ENCODE measurements around the gene CDK6.

The CDK6 gene

DNA sequence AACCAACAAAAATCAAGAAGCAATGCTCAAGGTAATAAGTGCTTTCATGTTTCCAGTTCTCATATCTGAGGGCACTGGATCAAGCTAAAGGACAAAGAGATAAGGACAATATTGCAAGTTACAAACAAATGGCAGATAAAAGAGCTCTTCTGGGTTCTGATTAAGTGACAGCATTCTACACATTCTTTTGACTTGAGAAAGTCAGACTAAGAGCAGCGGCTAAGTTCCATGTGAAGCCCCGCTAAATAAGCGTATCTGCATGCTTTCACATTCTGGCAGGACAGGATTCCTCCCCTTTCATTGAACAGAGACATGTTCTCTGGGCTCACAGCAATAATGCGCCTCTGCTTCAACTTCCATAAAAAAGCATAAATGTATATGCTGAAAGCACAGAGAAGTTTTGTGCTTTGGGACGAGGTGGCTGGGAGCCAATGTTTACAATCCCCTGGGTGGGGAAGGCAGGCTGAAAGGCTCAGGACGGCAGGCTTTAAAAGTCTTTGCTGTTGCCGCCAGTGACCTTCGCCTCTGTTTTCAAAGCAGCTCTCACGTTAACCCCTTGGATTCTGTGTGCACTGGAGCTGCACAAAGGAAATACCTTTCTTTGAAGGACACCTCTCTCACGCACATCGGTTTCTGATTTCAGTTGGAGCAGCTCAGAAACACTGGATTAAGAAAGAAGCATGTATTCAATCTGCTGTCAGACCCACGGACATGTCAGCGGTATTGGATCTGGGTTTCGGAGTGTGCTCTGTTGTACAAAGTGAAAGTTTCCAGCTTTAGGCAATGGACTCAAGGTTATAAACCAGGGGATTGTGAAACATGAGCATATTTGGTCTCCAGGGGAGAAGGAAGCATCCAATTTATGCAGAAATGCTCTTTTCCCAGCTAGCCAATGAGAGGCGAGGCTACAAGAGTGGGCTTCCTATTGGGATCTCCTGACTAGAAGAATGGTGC, 140.8 kb downstream of the CDK6 start:
- no peak overlapping the region for H3K4me3 ChIP-seq (ENCODE audit: low read depth, low read length)
- TF ChIP-seq, protein P1, sequence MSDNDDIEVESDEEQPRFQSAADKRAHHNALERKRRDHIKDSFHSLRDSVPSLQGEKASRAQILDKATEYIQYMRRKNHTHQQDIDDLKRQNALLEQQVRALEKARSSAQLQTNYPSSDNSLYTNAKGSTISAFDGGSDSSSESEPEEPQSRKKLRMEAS (IDR thresholded peaks at IDR 0.05; ENCODE audit: low read depth, low read length), result no peak
- TF ChIP-seq MYC (IDR thresholded peaks at IDR 0.05; ENCODE audit: low read depth, low read length) (no peak), CTCF (IDR thresholded peaks at IDR 0.05; ENCODE audit: low read depth, low read length) (no peak), POLR2A (IDR thresholded peaks at IDR 0.05; ENCODE audit: extremely low read depth, insufficient read length) (no peak)
- DNase-seq (ENCODE audit: low read depth), result no peak

GRCh38 chr7:92694211-92694610, 142.2 kb downstream of the CDK6 start:
- no peak for TF ChIP-seq MYC (IDR thresholded peaks at IDR 0.05; ENCODE audit: low read depth, low read length)
- TF ChIP-seq, protein P1 (IDR thresholded peaks at IDR 0.05; ENCODE audit: low read depth, low read length), result no peak
- TF ChIP-seq POLR2A (IDR thresholded peaks at IDR 0.05; ENCODE audit: extremely low read depth, insufficient read length), result no peak
- TF ChIP-seq CTCF (IDR thresholded peaks at IDR 0.05; ENCODE audit: low read depth, low read length), result no peak
- H3K4me3 ChIP-seq (ENCODE audit: low read depth, low read length), result no peak overlapping the region
- DNase-seq (ENCODE audit: low read depth), result no peak

- no peak overlapping the region for H3K4me3 ChIP-seq (ENCODE audit: low read depth, low read length)
- TF ChIP-seq, protein P1 (IDR thresholded peaks at IDR 0.05; ENCODE audit: low read depth, low read length), result no peak
- TF ChIP-seq MYC (IDR thresholded peaks at IDR 0.05; ENCODE audit: low read depth, low read length), result no peak
- no peak for TF ChIP-seq CTCF (IDR thresholded peaks at IDR 0.05; ENCODE audit: low read depth, low read length)
- TF ChIP-seq POLR2A (IDR thresholded peaks at IDR 0.05; ENCODE audit: extremely low read depth, insufficient read length), result no peak
- no peak for DNase-seq (ENCODE audit: low read depth)
Measured at GRCh38 chr7:92693519-92693918, 142.9 kb downstream of the CDK6 start.

- TF ChIP-seq CTCF (IDR thresholded peaks at IDR 0.05; ENCODE audit: low read depth, low read length), result peak; percentile 47
- TF ChIP-seq, protein P1 (IDR thresholded peaks at IDR 0.05; ENCODE audit: low read depth, low read length), result peak; percentile 91
- TF ChIP-seq MYC (IDR thresholded peaks at IDR 0.05; ENCODE audit: low read depth, low read length), result peak; percentile 63; the same call in 1 of the 2 replicates
- no peak for TF ChIP-seq POLR2A (IDR thresholded peaks at IDR 0.05; ENCODE audit: extremely low read depth, insufficient read length)
- no peak overlapping the region for H3K4me3 ChIP-seq (ENCODE audit: low read depth, low read length)
- DNase-seq (ENCODE audit: low read depth), result peak; percentile 68
Measured at GRCh38 chr7:92691578-92691977, 144.8 kb downstream of the CDK6 start.

- TF ChIP-seq, protein P1 (IDR thresholded peaks at IDR 0.05; ENCODE audit: low read depth, low read length), result no peak
- TF ChIP-seq CTCF (IDR thresholded peaks at IDR 0.05; ENCODE audit: low read depth, low read length) (no peak), POLR2A (IDR thresholded peaks at IDR 0.05; ENCODE audit: extremely low read depth, insufficient read length) (no peak), MYC (IDR thresholded peaks at IDR 0.05; ENCODE audit: low read depth, low read length) (no peak)
Measured at GRCh38 chr7:92685136-92686042, 151.0 kb downstream of the CDK6 start.

More at GRCh38 chr7:92685136-92686042, 151.0 kb downstream of the CDK6 start:
- no peak for DNase-seq (ENCODE audit: low read depth)
- H3K4me3 ChIP-seq (ENCODE audit: low read depth, low read length), result no peak overlapping the region

All from NB4 (cell line).